Measurements from ENCODE around the gene ABLIM1. TPM values are rescaled to one million over a fixed set of nuclear protein-coding genes. Genes with fewer than 3 reads are reported as not detected.
A peak's percentile ranks its signal among the peaks of the same experiment; 100 is the strongest.

Gene ABLIM1
- total and polyA plus RNA-seq, 2 of the 13 experiments (the other 11 are each of a cell fraction or from before 2014, with no cell fraction given): 59.4 to 92.7 TPM

GRCh38 chr10:114489521-114490310, 168.4 kb downstream of the ABLIM1 start (continued):
- TF ChIP-seq TFE3 (CRISPR knock-in tag; IDR thresholded peaks at IDR 0.05): peak; percentile 83
- TF ChIP-seq ZUFSP (CRISPR knock-in tag; IDR thresholded peaks at IDR 0.05; ENCODE audit: borderline replicate concordance): no peak
- TF ChIP-seq ZNF562 (CRISPR knock-in tag; IDR thresholded peaks at IDR 0.05; ENCODE audit: borderline replicate concordance): no peak
- peak; percentile 92 for TF ChIP-seq SKI (IDR thresholded peaks at IDR 0.05; ENCODE audit: partially characterized antibody)
- peak; percentile 73; the same call in 1 of the 2 replicates for TF ChIP-seq ZNF350 (CRISPR knock-in tag; IDR thresholded peaks at IDR 0.05; ENCODE audit: borderline replicate concordance, low read depth)
- TF ChIP-seq ZBTB37 (CRISPR knock-in tag; IDR thresholded peaks at IDR 0.05): 0 out of 2 replicates have a peak, but pooled peaks have one; percentile 21
- peak; percentile 91 for TF ChIP-seq ZNF710 (CRISPR knock-in tag; IDR thresholded peaks at IDR 0.05; ENCODE audit: borderline replicate concordance)
- no peak for TF ChIP-seq ZNF275 (CRISPR knock-in tag; IDR thresholded peaks at IDR 0.05; ENCODE audit: borderline replicate concordance)
- TF ChIP-seq TIGD3 (CRISPR knock-in tag; IDR thresholded peaks at IDR 0.05; ENCODE audit: borderline replicate concordance): no peak
- no peak for TF ChIP-seq MTF2 (CRISPR knock-in tag; IDR thresholded peaks at IDR 0.05; ENCODE audit: borderline replicate concordance)
- TF ChIP-seq ZNF460 (CRISPR knock-in tag; IDR thresholded peaks at IDR 0.05; ENCODE audit: borderline replicate concordance): no peak; the same call in 1 of the 2 replicates
- no peak for TF ChIP-seq GLMP (CRISPR knock-in tag; IDR thresholded peaks at IDR 0.05; ENCODE audit: borderline replicate concordance)

Data from HepG2 (cell line).